NCI-H510A treated with DMSO at 0.1 percent for 48 hours (cell line): ENCODE measurements around the gene FNBP1L.
"Not testable (repeated sequence)": the region's sequence is repeated elsewhere in the genome, so short reads cannot be mapped to it uniquely, and the experiment has no call there.

Source experiments
- DNase-seq: peaks from one replicate; lab custom pipeline; 2025; lab: John Stamatoyannopoulos, UW

The FNBP1L gene

GRCh38 chr1:93573940-93574469 is 126.1 kb downstream of the FNBP1L start:
- no peak for DNase-seq

- DNase-seq: no peak
Observed at GRCh38 chr1:93574511-93574910, 126.6 kb downstream of the FNBP1L start.

DNA sequence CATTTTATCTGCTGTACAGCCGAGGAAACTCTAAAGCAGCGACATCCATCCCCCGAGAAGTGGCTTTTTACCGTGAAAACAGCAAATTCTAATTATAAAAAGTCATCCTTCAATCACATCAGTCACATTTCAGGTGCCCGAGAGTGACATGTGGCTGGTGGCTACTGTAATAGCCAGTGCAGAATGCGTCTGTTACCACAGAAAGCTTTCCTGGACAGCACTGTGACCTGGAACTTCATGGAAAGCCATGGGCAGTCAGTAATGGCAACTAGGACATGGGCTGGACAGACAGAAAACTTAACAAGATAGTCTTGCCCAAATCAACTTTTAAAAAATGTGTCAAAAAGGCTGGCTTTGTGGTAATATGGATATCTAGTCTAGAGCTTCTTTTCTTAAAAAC is 127.1 kb downstream of the FNBP1L start:
- DNase-seq: no peak

DNA sequence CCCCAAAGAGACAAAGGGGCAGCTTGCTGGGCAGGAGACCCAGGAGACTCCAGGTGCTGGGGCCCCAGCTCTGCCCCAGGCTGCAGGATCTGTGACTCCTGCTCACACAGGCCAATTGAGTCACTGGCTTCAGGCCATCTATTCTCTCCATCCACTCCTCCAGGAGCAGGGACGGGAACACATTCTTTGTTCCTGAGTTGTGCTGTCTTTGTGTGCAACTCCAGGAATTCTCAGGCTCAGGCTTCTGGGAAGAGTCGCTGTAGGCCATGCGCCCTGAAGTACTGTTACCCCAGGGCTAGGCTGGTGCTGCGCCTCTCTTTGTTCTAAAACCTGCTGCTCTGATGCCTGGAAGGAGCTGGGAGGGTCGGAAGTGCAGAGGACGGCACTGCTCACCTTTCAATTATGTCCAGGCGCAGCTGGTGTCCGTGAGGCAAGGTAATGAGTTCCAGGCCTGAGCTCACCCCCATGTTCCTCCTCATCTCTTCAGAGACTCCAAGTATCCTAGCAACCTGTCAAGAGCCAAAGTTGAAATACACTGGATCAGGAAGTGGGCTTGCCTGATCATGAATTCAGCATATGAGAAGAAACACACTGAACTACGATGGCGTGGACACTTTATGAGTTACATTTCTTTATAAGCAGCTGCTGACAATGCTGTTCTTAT is 127.8 kb downstream of the FNBP1L start:
- DNase-seq: peak; percentile 96

DNA sequence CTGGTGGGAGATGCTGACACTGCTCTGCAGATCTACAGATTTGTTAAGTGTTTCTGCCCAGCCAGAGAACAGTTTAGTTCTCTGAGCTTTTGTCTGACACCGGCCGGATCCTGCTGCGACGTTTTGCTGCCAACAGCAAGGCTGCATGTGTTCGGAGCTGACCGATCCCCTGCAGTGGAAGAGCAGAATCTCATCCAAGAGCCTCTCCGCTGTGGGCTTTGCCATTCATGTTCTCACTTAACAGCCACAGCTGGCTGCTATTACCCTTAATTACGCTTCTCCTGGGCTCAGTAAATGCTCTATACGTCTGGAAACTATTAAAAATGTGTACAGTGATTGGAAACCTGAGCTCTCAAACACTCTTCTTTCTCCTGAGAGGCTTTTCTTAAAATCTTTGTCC is 128.4 kb downstream of the FNBP1L start:
- DNase-seq: peak; percentile 96

DNA sequence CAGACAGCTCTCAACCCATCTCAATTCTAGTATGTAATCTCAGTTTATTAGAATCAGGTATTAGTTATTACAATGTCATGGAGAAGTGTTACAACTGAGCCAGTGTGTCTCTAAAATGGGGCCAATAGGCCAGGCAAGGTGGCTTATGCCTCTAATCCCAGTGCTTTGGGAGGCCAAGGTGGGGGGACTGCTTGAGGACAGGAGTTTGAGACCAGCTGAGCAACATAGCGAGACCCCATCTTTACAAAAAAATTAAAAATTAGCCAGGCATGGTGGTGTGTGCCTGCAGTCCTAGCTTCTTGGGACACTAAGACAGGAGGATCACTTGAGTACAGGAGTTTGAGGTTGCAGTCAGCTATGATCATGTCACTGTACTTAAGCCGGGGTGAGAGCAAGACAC is 128.8 kb downstream of the FNBP1L start:
- no peak for DNase-seq

GRCh38 chr1:93577536-93578432 is 129.9 kb downstream of the FNBP1L start:
- DNase-seq: no peak

GRCh38 chr1:93578433-93578830 is 130.5 kb downstream of the FNBP1L start:
- DNase-seq: no peak

DNA sequence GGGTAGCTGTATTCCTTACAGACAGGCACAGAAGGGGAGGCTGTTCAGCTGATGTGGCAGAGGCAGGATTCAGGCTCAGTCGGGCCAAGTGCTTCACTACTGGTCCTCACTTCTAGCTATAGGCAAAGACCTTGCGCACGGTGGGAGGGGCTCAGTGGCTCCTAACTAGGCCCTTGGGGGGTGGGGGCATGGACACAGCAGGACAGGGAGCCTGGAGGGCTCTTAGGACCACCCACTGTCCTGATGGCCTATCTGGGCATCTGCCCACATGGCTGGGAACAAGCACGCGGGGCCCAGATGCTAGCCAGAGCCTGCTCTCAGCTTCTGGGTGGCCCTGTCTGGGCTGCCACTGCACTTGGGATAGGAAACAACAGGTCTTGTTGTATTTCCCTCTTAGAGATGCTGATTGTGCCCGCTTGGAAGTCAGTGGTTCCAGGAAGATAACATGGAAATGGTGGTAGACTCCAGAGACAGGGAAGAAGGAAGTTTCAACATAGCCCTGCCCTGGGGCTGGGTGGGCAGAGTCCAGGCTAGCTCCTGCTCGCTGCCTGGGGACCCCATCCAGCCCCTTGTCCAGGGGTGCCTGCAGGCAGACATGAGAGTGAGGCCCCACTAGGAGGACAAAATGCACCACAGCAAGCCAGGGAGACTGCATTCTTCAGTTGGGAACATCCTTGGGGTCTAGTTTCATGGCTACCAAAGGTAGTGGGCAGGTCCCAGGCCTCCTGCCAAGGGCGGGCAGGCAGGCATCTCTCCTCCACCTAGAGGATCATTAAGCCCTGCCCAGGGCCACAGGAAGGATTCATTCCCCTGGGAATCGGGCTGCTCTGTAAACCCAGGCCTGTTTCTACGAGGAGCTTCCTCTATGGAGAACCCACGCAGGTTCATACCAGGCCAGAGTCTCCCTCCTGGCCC is 131.2 kb downstream of the FNBP1L start:
- no peak for DNase-seq

- no peak for DNase-seq
Observed at GRCh38 chr1:93579891-93580290, 132.0 kb downstream of the FNBP1L start.

DNA sequence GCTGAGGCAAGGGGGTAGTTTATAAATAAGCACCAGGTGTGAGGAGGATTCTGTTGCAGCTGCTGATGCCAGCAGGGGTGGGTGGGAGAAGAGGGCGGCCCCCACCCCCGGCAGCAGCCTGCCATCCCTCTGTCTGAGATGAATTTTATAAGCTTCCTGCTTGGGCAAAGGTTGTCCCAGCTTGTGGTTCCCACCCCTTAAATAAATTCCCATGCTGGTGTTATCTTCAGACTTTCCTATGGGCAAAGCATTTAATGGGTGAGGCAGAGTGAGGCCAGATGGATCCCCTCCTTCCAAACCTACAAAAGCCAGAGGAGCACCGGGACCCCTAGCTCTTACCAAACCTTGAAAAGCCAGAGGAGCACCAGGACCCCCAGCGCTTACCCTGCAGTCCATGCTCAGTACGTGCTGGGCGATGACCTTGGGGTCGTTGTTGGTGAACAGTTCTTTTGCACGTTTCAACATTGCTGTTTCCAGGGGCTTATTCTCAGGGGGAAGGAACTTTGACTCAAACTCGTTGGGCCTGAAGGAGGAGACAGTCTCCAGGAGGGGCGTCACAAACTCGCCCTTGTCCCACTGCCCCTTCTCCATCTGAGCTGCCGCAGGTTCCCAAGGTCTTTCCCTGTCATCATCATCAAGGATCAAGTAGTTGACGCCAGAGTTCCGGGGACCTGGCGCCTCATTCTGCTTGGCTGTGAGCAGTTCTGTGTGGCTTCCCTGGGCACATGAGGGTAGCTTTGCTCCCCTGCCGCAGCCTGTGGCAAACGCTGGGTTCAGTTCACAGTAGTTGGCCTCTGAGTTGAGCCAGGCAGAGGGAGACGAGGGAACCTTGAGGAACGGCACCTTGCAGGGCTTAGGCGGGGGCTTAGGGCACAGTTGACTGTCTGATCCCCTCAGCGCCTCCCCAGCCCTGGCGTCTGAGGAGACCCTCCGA is 134.3 kb downstream of the FNBP1L start:
- no peak for DNase-seq

DNA sequence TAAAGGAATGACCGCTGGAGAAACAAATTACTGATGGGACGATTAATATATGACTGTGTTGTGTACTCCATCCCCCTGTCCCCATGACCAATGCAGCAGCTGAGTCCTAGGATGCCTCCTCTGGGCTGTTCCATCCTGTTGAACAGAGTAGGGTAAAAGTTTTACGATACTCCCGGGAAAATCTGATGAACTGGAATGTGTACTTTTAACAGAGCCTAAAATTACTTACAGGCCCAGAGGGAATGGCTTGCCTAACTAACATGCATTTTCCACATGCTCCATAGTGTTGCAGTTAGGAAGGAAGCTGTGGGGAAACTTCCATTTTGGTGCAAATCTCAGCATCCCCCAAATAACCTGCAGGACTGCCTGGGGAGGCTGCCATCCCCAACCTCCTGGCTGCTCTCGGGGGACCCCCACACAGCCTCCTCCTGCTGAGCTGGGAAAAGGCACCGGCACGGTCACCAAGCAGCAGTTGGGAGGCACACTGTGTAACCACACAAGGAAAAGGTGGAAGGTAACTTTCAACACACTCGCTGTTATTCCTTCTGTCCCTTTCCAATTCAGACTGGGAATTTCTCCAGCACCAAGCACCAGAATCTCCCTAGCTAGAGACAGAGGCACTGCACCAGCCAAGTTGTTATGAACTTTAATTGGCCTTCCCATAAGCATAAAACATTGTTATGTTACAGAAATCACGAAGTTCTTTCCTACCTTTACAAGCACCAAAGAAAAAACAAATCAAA is 136.5 kb downstream of the FNBP1L start:
- no peak for DNase-seq

- peak; percentile 93 for DNase-seq
Observed at GRCh38 chr1:93585059-93585966, 137.4 kb downstream of the FNBP1L start.

DNA sequence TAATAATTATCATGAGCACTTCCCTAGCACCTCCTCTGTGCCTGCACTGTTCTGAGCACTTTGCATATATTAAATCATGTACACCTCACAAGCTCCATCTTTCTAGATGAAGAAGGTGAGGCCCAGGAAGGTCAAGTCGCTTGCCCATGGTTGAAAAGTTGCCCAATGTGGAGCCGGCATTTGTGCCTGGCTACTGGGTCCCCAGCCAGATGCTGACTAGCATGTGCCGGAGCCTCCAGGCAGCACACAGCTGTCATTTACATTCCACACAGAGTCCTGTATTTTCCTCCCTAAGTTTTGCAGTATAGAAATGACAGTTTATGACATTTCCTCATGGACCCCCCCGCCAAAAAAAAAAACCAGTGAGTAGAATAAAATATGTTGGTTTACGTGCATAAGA is 139.4 kb downstream of the FNBP1L start:
- no peak for DNase-seq

GRCh38 chr1:93588206-93588605 is 140.3 kb downstream of the FNBP1L start:
- no peak for DNase-seq

DNA sequence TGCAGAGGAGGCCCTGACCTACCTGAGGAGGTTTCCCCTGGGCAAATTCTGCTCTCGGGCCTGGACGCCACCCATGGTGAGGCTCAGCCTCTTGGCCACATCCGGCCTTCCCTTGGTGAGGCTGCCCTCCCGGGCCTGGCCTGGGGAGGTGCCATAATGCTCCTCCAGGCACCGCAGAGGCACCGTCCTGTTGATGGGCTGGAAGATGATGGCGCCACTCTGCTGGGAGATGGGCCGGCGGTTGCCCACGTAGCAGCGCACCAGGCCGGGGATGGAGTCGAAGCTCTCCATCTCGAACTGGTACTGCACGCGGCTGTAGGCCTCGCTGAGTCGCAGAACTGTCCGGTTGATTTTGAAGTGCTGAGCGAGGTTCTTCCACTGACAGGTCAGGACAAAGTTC is 141.0 kb downstream of the FNBP1L start:
- DNase-seq: no peak

DNA sequence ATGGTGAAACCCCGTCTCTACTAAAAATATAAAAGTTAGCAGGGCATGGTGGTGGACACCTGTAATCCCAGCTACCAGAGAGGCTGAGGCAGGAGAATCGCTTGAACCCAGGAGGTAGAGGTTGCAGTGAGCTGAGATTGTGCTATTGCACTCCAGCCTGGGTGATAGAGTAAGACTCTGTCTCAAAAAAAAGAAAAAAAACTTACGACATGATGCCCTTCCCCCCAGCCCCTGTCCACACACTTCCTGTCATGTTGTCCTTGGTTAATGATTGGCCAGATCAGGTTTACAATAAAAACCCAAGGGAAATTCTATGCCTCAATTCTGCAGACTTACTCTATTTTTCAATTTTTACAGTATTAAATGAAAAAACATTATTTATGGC is 143.4 kb downstream of the FNBP1L start:
- DNase-seq: not testable (repeated sequence)

GRCh38 chr1:93591676-93592550 is 144.0 kb downstream of the FNBP1L start:
- peak; percentile 100 for DNase-seq
